HL-60 (cell line): Measurements from ENCODE around the gene CFAP74.

Source experiments
- DNase-seq, 2 experiments: peaks; one replicate each; pipeline ENCODE4 v3.0.0-alpha.2; 2010 to 2020; ENCODE audit warnings: low read depth in 1 of 2, low spot score in 1 of 2
- H3K27ac ChIP-seq: fragments of 250-450 bp; sonication (Bioruptor Pico); replicated peaks from 2 replicates; pipeline ENCODE4 v1.5.1; 2020; ENCODE audit warnings: mild to moderate bottlenecking, moderate library complexity
- H3K27me3 ChIP-seq: fragments of 250-450 bp; sonication (Bioruptor Pico); 2 replicates; pipeline ENCODE4 v1.5.1; 2021; ENCODE audit warnings: mild to moderate bottlenecking, moderate library complexity; ENCODE audit not compliant: insufficient read depth, poor library complexity, severe bottlenecking
- H3K4me3 ChIP-seq: replicated peaks from 2 replicates; pipeline ENCODE4 v1.5.1; 2011; ENCODE audit warnings: mild to moderate bottlenecking, control low read depth, low read length; ENCODE audit not compliant: insufficient read depth
- GABPA ChIP-seq: IDR thresholded peaks from 2 replicates; pipeline ENCODE4 v1.6.1; 2012; ENCODE audit warnings: low read depth
- POLR2AphosphoS5 ChIP-seq: IDR thresholded peaks from 2 replicates; pipeline ENCODE4 v1.6.1; 2012; ENCODE audit warnings: low read depth
- SPI1 ChIP-seq: IDR thresholded peaks from 2 replicates; pipeline ENCODE4 v1.6.1; 2012; ENCODE audit warnings: low read depth, mild to moderate bottlenecking, borderline replicate concordance
- TF ChIP-seq, protein P1 (sequence below): IDR thresholded peaks from 2 replicates; pipeline ENCODE4 v1.6.1; 2012; ENCODE audit warnings: low read depth; ENCODE audit not compliant: insufficient replicate concordance
- TF ChIP-seq, protein P2 (sequence below): IDR thresholded peaks from one replicate; pipeline ENCODE4 v1.5.1; 2011; ENCODE audit warnings: low read length, control low read depth, inconsistent platforms; ENCODE audit not compliant: insufficient read depth

CFAP74 gene

DNA sequence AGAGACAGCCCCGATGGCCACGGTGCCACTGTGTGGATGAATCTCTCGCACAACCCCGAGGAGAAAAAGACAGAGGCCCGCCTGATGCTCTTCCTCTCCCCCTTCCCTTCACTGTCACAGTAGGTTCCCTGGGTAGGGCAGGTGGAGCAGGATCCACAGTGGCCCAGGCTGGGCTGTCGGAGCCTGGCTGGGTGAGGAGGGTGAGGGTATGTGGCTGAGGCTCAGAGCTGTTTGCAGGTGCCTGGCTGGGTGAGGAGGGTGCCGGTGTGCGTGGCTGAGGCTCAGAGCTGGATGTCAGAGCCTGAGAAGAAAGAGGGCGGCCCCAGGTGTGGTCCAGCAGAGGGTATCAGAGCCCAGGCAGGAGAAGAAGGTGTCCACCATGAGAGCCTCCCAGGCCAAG lies 2.7 kb downstream of the CFAP74 start:
- no peak overlapping the region for H3K27ac ChIP-seq

DNA sequence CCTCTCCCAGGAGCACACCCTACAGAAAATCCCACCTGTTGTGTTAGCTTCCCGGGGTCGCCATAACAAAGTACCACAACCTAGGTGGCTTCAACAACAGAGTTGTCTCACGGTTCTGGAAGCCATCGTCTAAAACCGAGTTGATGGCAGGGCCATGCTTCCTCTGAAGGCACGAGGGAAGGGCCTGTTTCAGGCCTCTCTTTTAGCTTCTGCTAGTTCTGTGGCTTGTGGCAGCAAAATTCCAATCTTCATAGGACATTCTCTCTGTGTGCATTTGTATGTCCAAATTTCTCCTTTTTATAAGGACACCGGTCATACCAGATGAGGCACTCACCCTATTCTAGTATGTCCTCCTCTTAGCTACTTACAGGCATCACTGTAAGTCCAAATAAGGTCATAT lies 3.2 kb downstream of the CFAP74 start:
- no peak for DNase-seq
- Histone ChIP-seq H3K27ac (no peak overlapping the region), H3K27me3 (peaks cover 12% of the 10 kb centered on the region), H3K4me3 (no peak overlapping the region)
- TF ChIP-seq SPI1: no peak
- TF ChIP-seq, protein P1, sequence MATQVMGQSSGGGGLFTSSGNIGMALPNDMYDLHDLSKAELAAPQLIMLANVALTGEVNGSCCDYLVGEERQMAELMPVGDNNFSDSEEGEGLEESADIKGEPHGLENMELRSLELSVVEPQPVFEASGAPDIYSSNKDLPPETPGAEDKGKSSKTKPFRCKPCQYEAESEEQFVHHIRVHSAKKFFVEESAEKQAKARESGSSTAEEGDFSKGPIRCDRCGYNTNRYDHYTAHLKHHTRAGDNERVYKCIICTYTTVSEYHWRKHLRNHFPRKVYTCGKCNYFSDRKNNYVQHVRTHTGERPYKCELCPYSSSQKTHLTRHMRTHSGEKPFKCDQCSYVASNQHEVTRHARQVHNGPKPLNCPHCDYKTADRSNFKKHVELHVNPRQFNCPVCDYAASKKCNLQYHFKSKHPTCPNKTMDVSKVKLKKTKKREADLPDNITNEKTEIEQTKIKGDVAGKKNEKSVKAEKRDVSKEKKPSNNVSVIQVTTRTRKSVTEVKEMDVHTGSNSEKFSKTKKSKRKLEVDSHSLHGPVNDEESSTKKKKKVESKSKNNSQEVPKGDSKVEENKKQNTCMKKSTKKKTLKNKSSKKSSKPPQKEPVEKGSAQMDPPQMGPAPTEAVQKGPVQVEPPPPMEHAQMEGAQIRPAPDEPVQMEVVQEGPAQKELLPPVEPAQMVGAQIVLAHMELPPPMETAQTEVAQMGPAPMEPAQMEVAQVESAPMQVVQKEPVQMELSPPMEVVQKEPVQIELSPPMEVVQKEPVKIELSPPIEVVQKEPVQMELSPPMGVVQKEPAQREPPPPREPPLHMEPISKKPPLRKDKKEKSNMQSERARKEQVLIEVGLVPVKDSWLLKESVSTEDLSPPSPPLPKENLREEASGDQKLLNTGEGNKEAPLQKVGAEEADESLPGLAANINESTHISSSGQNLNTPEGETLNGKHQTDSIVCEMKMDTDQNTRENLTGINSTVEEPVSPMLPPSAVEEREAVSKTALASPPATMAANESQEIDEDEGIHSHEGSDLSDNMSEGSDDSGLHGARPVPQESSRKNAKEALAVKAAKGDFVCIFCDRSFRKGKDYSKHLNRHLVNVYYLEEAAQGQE: no peak
- no peak for TF ChIP-seq GABPA
- TF ChIP-seq, protein P2, sequence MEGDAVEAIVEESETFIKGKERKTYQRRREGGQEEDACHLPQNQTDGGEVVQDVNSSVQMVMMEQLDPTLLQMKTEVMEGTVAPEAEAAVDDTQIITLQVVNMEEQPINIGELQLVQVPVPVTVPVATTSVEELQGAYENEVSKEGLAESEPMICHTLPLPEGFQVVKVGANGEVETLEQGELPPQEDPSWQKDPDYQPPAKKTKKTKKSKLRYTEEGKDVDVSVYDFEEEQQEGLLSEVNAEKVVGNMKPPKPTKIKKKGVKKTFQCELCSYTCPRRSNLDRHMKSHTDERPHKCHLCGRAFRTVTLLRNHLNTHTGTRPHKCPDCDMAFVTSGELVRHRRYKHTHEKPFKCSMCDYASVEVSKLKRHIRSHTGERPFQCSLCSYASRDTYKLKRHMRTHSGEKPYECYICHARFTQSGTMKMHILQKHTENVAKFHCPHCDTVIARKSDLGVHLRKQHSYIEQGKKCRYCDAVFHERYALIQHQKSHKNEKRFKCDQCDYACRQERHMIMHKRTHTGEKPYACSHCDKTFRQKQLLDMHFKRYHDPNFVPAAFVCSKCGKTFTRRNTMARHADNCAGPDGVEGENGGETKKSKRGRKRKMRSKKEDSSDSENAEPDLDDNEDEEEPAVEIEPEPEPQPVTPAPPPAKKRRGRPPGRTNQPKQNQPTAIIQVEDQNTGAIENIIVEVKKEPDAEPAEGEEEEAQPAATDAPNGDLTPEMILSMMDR: no peak
- TF ChIP-seq POLR2AphosphoS5: no peak

More for the DNA sequence above, 2.7 kb downstream of the CFAP74 start:
- TF ChIP-seq GABPA (no peak), POLR2AphosphoS5 (no peak), SPI1 (no peak)
- TF ChIP-seq, protein P2: no peak
- TF ChIP-seq, protein P1: no peak
- no peak for DNase-seq
- Histone ChIP-seq H3K27me3 (peaks cover 12% of the 10 kb centered on the region), H3K4me3 (no peak overlapping the region)

DNA sequence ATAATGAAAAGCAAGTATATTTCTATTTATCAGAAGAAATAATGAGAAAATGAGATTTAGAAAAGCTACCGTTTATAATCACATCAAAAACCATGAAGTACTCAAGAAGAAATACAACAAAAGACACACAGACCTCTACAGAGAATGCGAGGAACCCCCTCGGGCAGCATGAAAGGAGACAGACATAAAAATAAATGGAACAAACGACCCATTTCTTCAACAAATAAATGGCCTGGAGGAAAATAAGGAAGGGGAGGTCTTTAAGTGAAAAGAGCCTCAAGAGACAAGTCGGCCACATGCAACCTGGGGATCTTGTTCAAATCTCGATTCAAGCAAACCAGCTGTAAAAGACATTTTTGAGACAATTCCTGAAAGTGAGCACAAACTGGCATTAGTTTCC lies 6.0 kb downstream of the CFAP74 start:
- H3K27ac ChIP-seq: no peak overlapping the region
- no peak for TF ChIP-seq POLR2AphosphoS5
- no peak for TF ChIP-seq GABPA
- TF ChIP-seq SPI1: no peak
- TF ChIP-seq, protein P1: no peak
- TF ChIP-seq, protein P2: no peak

More for the DNA sequence above, 6.0 kb downstream of the CFAP74 start:
- Histone ChIP-seq H3K4me3 (no peak overlapping the region), H3K27me3 (no peaks in the 10 kb centered on the region)
- no peak for DNase-seq
